NT2/D1 (cell line): Measurements from ENCODE around the gene GFRA4.

Source experiments
- SUZ12 ChIP-seq: IDR thresholded peaks from 2 replicates; pipeline ENCODE4 v1.6.1; 2011; ENCODE audit not compliant: insufficient read length, insufficient read depth; ENCODE audit errors: extremely low read depth
- YY1 ChIP-seq: IDR thresholded peaks from 2 replicates; pipeline ENCODE4 v1.6.1; 2011; ENCODE audit not compliant: insufficient read length, insufficient read depth
- ZNF274 ChIP-seq: IDR thresholded peaks from 2 replicates; pipeline ENCODE4 v1.6.1; 2011; ENCODE audit warnings: mild to moderate bottlenecking, low read depth, low read length

DNA sequence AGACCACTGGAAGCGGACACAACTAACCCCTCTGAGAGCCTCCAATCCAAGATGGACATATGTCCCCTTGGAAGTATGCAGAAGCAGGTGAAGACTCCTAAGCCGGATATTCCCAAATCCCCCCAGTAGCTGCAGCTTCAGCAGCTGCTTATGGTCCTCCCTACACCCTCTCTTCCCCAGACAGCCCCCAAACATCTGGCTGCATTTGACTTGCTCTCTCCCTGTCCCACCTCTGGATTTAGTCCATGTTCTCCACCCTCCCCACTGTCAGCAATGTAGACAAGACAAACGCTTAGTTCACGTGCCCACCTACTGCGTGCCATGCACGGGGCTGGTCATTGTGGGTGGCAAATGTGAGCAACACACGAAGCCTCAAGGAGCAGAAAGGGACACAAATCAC is 23.2 kb upstream of the GFRA4 start:
- TF ChIP-seq SUZ12 (no peak), ZNF274 (no peak), YY1 (no peak)
